Kidney tubule cell (primary cell): ENCODE data around the gene SRSF8.
"Not testable (repeated sequence)": the region's sequence is repeated elsewhere in the genome, so short reads cannot be mapped to it uniquely, and the experiment has no call there.

Source experiments
- DNase-seq: peaks from one replicate; pipeline ENCODE4 v3.0.0-alpha.2; 2018; ENCODE audit warnings: low spot score

Gene SRSF8

DNA sequence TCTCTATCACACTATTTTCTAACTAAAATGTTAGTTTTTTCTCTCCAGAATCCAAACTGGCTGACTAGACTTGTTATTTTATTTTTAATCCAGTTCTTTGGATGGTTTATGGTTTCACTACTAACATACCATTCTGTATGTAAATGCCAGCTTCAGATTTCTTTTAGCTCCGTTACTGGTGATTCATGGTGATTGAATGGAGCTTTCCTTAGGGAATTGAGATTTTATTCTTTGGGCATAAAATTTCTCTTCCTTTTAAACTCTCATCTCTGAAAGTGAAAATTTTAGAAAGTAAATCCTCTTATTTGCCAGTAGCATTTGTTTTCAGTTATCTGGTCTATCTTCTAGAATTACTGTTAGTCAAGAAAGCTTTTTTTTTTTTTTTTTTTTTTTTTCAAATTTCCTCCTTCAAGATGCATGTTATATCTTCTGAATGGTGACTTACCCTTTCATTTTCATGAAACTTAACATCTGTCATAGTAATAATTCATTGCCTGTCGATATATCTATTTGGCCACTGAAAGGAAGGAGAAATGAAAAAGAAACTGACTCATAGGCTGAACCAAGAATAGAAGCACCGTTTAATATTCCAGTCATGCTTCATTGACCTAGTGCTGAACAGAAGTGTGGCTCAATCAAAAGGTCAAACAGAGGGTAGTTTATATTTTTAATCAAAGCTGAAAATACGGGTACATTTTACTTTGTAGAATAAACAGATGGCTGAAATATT is 29.3 kb downstream of the SRSF8 start:
- DNase-seq, result peak; percentile 71

DNA sequence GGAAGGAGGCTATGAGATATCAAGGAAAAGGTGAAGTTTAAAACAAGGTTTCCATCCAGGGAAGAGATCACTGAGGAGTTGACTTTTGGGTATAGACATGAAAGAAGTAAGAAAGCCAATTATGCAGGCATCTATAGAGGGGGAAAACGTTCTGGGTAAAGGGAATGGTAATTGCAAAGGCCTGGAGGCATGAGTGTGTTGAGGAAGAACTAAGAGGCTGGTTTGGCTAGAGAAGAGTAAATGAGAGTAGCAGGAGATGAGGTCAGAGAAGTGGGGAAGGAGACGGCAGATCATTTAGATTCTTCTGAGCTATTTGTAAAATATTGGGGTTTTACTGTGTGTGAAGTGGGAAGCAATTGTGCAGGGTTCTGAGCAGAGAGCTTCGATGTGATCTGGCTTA is 30.5 kb downstream of the SRSF8 start:
- no peak for DNase-seq

DNA sequence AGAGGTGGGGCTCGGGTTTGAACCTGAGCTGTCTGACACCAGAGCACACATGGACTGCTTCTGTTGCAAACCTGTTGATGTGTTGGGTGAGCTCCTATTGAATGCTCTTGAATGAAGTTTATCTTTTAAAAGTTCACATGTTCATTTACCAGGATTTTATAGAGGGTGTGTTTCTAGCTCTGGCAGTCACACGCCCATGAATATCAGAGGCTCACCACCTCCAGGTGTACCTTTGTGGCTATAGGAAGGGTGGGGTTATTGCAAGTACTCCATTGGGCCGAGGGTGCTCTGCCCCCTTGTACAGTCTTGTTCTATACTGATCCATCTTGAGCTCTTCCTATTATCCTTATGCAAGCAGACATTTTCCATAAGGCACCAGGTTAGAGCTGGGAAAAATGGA is 32.1 kb downstream of the SRSF8 start:
- DNase-seq, result no peak

DNA sequence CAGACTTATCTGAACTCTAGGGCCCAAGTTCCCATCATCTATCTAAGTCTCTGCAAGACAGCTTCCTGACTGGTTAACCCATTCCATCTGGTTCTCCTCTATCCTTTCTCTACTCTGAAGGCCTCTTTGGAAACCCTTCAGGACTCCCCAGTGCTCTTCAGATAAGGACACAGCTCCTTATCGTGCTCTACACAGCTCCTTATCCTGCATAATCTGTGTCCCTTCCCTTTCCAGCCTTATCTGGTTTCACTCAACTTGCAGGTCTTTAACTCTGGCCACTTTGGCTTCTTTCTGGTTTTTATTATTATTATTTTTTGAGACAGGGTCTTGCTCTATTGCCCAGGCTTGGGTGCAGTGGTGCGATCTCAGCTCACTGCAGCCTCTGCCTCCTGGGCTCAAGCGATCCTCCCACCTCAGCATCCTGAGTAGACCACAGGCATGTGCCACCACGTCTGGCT is 33.5 kb downstream of the SRSF8 start:
- DNase-seq, result no peak

DNA sequence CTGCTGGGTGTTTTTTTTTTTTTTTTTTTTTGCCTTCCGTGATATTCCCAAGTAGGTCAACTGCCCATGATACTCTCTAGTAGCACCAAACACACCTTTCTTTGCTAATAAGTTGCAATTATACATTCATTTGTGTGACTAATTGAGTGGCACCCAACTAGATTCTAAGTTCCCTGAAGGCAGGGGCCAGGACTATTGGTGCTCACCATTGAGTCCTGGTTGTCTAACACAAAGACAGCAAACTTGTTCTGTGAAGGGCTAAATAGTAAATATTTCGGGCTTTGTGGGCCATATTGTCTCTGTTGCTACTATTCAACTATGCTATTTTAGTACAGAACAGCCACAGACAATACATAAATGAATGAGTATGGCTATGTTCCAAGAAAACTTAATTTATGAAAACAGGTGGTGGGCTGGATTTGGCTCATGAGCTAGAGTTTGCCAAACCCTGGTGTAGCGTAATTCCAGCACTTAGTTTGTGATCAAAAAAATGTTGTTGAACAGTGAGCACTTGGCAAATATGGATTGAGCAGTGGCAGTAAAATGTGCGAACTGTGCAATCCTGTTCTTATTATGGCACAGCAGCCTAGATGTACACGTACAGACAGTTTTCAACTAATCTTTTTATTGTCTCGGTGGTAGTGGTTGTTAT is 34.3 kb downstream of the SRSF8 start:
- no peak for DNase-seq

DNA sequence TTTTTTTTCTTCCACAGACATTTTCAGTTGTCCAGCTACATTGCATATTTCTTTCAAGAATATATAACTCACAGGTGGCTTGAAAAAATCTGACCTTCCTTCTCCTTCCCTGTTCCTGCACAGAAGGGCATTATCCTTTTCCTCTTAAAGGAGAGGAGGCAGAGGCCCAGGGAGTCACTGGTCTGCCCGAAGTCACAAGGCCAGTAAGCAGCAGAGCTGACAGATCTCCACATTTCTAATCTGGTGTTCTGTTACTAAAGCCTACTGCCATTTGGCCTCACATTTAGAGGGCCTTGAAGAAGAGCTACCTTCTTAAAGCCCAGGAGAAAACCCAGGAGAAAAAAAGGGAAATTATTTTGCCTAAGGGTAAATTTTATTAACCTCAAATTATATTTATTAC is 35.2 kb downstream of the SRSF8 start:
- no peak for DNase-seq

DNA sequence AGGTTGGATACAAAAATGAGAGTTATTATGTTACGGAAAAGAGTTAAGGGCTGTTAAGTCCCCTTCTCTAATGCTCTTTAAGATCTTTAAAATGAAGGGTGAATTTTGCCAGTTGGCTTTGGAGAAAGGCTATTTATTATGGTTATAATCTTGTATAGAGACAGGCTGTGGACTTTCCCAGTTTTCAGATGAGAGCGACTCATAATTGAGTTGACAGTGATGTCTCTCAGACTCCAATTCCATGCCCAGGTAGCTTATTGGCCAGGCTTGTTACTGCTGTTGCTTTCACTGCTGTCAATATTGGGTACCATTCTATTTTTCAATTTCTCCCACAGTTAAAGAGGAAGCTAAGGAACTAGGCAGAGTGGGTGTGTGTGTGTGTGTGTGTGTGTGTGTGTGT is 36.0 kb downstream of the SRSF8 start:
- peak; percentile 27 for DNase-seq

DNA sequence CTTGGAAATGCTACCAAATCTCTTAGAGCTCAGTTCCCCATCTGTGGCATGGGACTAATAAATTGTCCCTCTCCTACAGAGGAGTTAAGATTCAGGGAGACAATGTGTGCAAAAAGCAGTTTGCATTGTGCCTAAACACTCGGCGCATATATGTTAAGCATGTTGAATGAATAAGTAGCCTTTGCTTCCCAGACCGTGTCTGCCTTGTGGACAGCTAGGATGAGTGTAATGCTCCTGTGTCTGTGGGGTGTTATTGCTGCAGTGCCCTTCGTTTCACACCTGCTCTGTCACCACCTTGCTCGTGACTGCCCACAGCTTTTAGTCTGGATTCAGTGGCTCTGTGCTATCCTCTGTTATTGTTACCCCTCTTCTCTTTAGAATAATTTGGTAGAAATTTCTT is 37.0 kb downstream of the SRSF8 start:
- DNase-seq, result no peak

DNA sequence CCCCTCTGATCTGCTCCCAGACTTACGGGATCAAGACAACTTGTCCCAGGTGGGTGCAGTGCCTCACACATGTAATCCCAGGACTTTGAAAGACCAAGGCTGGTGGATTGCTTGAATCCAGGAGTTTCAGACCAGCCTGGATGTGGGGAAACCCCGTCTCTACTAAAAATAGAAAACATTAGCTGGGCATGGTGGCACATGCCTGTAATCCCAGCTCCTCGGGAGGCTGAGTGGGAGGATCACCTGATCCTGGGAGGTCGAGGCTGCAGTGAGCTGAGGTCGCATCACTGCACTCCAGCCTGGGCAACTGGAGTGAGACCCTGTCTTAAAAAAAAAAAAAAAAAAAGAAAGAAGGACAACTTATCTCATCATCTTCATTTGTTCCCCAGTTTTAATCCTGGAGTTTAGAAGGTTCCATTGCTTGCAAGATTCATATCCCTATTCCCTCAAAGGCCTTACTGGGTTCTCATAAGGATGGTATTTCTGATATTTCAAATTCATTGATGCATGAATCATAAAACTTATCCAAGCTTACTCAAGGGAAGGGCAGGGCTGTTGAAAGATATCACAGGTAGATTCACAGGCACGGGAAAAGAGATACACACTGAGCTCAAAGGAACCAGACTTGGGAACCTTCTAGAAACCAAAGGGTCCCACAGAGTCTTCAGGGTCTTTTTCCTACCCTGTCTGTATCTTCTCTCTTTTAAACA is 37.6 kb downstream of the SRSF8 start:
- peak; percentile 53 for DNase-seq

DNA sequence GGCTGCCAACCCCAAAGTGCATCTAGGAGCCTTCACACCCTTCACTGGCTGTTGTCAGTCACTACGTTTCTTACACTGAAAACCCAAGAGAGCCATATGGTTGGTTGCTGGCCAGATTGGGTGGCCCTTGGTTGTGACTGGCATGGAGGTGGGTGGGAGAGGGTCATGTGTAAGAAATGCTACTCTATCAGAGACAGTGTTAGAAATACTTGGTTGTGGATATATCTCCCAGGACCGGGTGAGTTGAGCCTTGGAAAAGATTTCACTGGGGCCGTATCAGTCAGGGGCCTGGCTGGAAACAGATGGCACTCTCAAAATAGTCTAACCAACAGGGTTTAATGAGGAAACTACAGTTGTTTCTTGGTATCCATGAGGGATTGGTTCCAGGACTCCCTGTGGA is 38.1 kb downstream of the SRSF8 start:
- no peak for DNase-seq

DNA sequence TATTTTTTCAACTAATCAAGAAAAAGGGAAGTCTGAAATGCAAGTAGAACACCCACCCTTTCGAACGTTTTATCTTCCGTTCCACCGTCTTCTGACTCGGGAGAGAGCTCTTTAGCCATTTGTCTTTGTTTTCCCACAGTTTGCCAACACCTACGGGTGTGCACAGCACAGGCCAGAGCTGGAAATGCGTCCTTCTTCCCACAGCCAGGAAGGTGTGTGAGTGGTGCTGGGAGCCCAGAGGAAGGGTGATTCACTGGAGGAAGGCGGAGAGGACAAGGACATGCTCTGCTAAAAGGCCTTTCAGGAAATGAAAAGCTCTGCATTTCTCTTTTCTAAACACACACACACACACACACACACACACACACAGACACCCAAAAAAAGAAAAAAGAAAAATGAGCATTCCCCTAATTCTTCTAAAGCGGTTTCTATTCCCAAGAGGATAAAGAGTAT is 41.5 kb downstream of the SRSF8 start:
- peak; percentile 90 for DNase-seq

DNA sequence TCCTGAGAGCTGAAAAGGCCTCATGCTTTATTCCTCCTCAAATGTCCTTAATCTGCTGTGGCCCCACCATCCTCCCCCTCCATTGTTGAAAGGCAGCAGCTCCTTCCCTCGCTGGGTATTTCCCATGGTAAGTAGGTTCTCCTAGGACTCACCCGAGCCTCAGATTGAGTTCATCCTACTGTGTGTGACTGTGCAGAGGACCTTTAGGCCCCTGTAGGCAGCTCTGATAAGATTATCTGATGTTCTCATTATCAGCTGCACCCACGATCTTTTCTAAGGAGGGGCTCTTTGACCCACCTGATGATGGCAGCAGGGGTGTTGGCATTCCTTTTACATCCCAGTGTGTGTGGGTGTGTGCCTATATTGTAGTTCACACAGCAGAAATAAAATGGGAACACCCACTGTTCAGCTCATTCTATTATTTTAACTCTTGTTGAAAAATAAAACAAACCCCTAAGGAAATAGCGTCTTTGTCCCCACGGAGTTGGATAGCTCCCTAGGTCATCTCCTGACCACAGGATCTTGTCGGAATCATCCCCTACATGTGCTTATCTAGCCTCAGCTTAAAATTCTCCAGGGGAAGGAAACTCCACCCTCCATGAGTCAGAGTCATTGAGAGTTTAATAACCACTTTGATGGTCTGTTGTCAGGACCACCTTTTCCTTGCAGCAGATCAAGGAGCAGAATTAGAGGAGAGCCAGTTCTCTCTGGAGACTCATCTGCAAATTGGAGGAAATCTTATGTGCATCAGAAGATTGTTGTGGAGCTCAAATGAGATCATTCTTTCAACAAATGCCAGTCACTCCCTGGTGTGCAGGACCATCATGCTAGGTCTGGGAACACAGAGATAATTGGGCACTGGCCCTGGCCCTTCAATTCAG is 42.2 kb downstream of the SRSF8 start:
- DNase-seq, result no peak

DNA sequence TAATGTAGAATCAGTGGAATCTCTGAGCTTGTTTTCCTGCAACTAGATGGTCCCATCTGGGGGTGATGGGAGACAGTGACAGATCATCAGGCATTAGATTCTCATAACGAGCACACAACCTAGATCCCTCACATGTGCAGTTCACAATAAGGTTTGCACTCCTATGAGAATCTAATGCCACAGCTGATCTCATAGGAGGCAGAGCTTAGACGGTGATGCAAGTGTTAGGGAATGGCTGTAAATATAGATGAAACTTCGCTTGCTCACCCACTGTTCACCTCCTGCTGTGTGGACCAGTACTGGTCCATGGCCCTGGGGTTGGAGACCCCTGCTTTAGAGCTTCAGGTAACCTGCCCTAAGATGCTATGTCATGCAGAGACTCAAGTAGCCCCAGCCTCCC is 44.8 kb downstream of the SRSF8 start:
- DNase-seq, result not testable (repeated sequence)

DNA sequence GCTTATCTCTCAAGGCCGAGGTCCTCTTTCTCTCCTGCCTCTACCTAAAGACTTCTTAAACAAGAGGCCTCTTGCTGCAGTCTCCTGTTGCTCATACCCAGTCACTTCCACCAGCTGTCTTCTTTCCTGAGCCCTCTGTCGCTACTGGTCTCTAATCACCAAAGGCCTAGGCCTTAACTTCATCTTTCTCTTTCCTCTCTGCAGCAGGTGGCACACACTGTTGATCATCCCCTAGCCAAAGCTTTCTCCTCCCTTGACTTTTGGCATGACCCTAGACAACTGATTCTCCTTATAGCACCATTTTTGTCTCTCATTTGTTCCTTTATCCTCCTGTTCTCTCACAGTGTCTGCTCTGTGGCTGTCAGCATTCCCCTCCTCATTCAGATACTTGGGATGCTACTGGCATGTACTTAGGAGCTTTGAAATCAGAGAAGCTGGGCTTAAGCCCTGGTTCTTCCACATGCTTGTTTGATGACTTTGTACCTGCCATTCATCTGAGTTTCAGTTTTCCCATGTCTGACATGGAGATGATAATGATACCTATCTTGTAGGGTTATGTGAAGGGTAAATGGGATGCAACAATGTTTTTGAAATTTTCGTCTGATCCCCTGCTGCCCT is 45.3 kb downstream of the SRSF8 start:
- no peak for DNase-seq

DNA sequence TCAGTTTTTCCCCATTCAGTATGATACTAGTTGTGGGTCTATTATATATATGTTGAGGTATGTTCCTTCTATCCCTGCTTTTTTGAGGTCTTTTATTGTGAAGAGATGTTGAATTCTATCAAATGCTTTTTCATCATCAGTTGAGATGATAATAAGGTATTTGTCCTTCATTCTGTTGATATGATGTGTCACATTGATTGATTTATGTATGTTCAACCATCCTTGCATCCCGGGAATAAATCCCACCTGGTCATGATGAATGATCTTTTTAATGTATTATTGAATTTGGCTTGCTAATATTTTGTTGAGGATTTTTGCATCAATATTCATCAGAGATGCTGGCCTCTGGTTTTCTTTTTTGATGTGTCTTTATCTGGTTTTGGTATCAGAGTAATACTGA is 48.9 kb downstream of the SRSF8 start:
- DNase-seq, result no peak

DNA sequence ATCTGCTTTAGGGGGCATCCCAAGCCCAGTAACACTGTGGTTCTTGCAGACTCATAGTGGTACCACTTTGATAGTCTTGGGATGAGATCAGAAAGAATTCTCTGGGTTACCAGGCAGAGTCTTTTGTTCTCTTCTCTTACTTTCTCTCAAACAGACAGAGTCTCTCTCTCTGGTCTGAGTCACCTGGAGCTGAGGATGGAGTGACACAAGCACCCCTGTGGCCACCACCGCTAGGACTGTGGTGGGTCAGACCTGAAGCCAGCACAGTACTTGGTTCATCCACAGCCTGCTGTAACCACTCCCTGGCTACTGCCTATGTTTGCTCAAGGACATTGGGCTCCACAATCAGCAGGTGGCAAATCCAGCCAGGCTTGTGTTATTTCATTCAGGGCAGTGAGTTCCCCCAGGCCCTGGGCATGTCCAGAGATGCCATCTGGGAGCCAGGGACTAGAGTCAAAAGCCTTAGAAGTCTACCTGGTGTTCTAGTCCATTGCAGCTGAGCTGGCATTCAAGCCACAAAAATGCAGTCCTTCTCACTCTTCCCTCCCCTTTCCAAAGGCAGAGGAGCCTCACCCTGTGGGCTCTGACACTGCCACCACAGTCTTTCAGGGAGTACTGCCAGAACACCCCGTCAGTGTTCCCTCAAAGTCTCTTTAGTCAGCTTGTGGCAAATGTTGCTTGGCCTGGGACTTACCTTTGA is 52.8 kb downstream of the SRSF8 start:
- peak; percentile 75 for DNase-seq
